ENCODE data around the gene NDEL1. TPM values are rescaled to one million over a fixed set of nuclear protein-coding genes. Genes with fewer than 3 reads are reported as not detected.

The NDEL1 gene
- total and polyA plus RNA-seq, 2 donors (not counting 3 experiments of a cell fraction or from before 2014, with no cell fraction given): 60.0 to 87.4 TPM

- H3K9ac ChIP-seq (replicated peaks; ENCODE audit: extremely low read depth, insufficient read depth, low read length): no peak overlapping the region
- intact Hi-C loops (cut with micrococcal nuclease): no loop called here
- POLR2A ChIA-PET: no interaction called here
- CTCF ChIA-PET: interaction anchor here (1.0 to 1.3 kb wide), 2 partner anchors 9 to 298 kb away, joined by 3 read pairs; no protein-coding TSS in a partner anchor
- dilution Hi-C loops (cut with MboI; ENCODE audit: extremely low pct_ligation_motif_present, low sequenced_read_pairs): no loop called here
- BruUV-seq (replicated peaks): no TSS peak
- no peaks in the 10 kb centered on the region for H3K9me1 ChIP-seq (replicated peaks; ENCODE audit: control insufficient read depth, extremely low read depth, insufficient read depth, low read length)
- TF ChIP-seq GATA2 (IDR thresholded peaks at IDR 0.05; ENCODE audit: insufficient read depth, insufficient read length, low read depth, low read length) (no peak), FOS (IDR thresholded peaks at IDR 0.05; ENCODE audit: borderline replicate concordance, insufficient read depth, low read length) (no peak), POLR2AphosphoS5 (IDR thresholded peaks at IDR 0.05; ENCODE audit: insufficient read depth, low read depth, low read length) (no peak), EZH2 (IDR thresholded peaks at IDR 0.05; ENCODE audit: borderline replicate concordance, low read depth, low read length, severe bottlenecking) (no peak), MYC (IDR thresholded peaks at IDR 0.05; ENCODE audit: low read depth, low read length) (no peak), POLR2A (IDR thresholded peaks at IDR 0.05; ENCODE audit: low read depth, low read length) (no peak), MAX (IDR thresholded peaks at IDR 0.05; ENCODE audit: insufficient read depth, insufficient read length) (no peak), CTCF (IDR thresholded peaks at IDR 0.05; ENCODE audit: extremely low read depth in 1 of 2, insufficient read depth in 1 of 2, low read depth in 1 of 2, low read length in 2 of 2) (no peak), JUN (IDR thresholded peaks at IDR 0.05; ENCODE audit: borderline replicate concordance, insufficient read depth, insufficient read length, low read depth) (no peak)
- no peak overlapping the region for H3K27ac ChIP-seq (ENCODE audit: insufficient read depth, low read depth, low read length)
- DNase-seq (ENCODE audit: low read depth, low spot score) (no peak), FAIRE-seq (no peak)
- no peaks in the 10 kb centered on the region for H3K27me3 ChIP-seq (ENCODE audit: control insufficient read depth in 2 of 2, insufficient read depth in 2 of 2, low read length in 2 of 2)
- H3K4me1 ChIP-seq (ENCODE audit: control insufficient read depth, extremely low read depth, insufficient read depth, low read length): no peaks in the 10 kb centered on the region
- no peaks in the 10 kb centered on the region for H3K9me3 ChIP-seq (replicated peaks; ENCODE audit: control insufficient read depth, insufficient read depth, low read length)
- H4K20me1 ChIP-seq (replicated peaks; ENCODE audit: control insufficient read depth, extremely low read depth, insufficient read depth, low read length): no peaks in the 10 kb centered on the region
- H3K79me2 ChIP-seq (ENCODE audit: control insufficient read depth, insufficient read depth, low read length): no peaks in the 10 kb centered on the region
- H3K4me2 ChIP-seq (ENCODE audit: insufficient read depth, low read length): no peak overlapping the region
- H3K36me3 ChIP-seq (ENCODE audit: control insufficient read depth in 2 of 2, extremely low read depth in 1 of 2, insufficient read depth in 2 of 2, low read length in 2 of 2): peaks cover 22 to 60% of the 10 kb centered on the region in 2 experiments
- H3K4me3 ChIP-seq (replicated peaks in 1 of 3; ENCODE audit: insufficient read depth in 1 of 3, low read depth in 1 of 3, low read length in 3 of 3): no peak overlapping the region
- no peak overlapping the region for H2AFZ ChIP-seq (ENCODE audit: low read depth, low read length)
Measured at GRCh38 chr17:8487743-8488142, 52.1 kb downstream of the NDEL1 start.
